H1 (cell line): ENCODE measurements around the gene TIAM2. TPM values are rescaled to one million over a fixed set of nuclear protein-coding genes. Genes with fewer than 3 reads are reported as not detected.

Experiments used
- CTCF ChIA-PET: fragments of 300-600 bp; sonication (Branson Sonifier 250); formaldehyde crosslinking; loops from one replicate; lab custom pipeline; 2021; ENCODE audit not compliant: partially characterized antibody; lab: Charles Lee
- POLR2A ChIA-PET: fragments of 300-600 bp; sonication (Branson Sonifier 250); formaldehyde crosslinking; loops from one replicate; lab custom pipeline; 2021; ENCODE audit warnings: inconsistent platforms; ENCODE audit not compliant: partially characterized antibody; lab: Charles Lee
- DNase-seq, 2 experiments: peaks; one replicate each; pipeline versions ENCODE4 v3.0.0 to v3.0.0-alpha.2; 2010 to 2022; ENCODE audit warnings: low spot score in 2 of 2, low read depth in 1 of 2, mixed read lengths in 1 of 2
- FAIRE-seq: peaks from 2 replicates; lab custom pipeline; 2011; peaks lifted over from hg19 to GRCh38; lab: Jason Lieb, UNC
- H2AFZ ChIP-seq: 2 replicates; pipeline ENCODE4 v1.8.1; 2012; ENCODE audit warnings: low read length, inconsistent platforms
- H2AK5ac ChIP-seq: 2 replicates; pipeline ENCODE4 v1.6.1; 2013; ENCODE audit warnings: low read depth, low read length
- H2BK120ac ChIP-seq: replicated peaks from 2 replicates; pipeline ENCODE3; 2013; ENCODE audit warnings: low read depth, low read length, inconsistent platforms
- H2BK12ac ChIP-seq: 2 replicates; pipeline ENCODE4 v1.6.1; 2013; ENCODE audit warnings: low read depth, low read length
- H2BK15ac ChIP-seq: 2 replicates; pipeline ENCODE4 v1.6.1; 2013; ENCODE audit warnings: low read length
- H2BK20ac ChIP-seq: 2 replicates; pipeline ENCODE4 v1.6.1; 2013; ENCODE audit warnings: low read length
- H2BK5ac ChIP-seq: 2 replicates; pipeline ENCODE4 v1.6.1; 2013; ENCODE audit warnings: low read depth, low read length
- H3K14ac ChIP-seq: 2 replicates; pipeline ENCODE4 v1.6.1; 2013; ENCODE audit warnings: inconsistent platforms; ENCODE audit not compliant: insufficient read length
- H3K18ac ChIP-seq: 2 replicates; pipeline ENCODE4 v1.6.1; 2013; ENCODE audit warnings: low read length; ENCODE audit errors: extremely low read depth
- H3K23ac ChIP-seq: 2 replicates; pipeline ENCODE4 v1.6.1; 2013; ENCODE audit warnings: inconsistent platforms; ENCODE audit not compliant: insufficient read length
- H3K23me2 ChIP-seq: 2 replicates; pipeline ENCODE4 v1.6.1; 2013; ENCODE audit warnings: low read depth, low read length
- H3K27ac ChIP-seq: 2 replicates; pipeline ENCODE4 v1.6.1; 2011; ENCODE audit warnings: low read depth, low read length, inconsistent platforms
- H3K27me3 ChIP-seq, 4 experiments: replicated peaks in 1 of 4; 1 replicate in 1 of 4; 2 replicates in 3 of 4; pipeline versions ENCODE4 v1.6.1 to v1.8.1; 2011 to 2013; ENCODE audit warnings: low read length in 3 of 4, mild to moderate bottlenecking in 3 of 4, inconsistent platforms in 2 of 4, mixed read lengths in 2 of 4, moderate library complexity in 1 of 4; ENCODE audit not compliant: control insufficient read depth in 3 of 4, insufficient read depth in 3 of 4; ENCODE audit errors: extremely low read depth in 1 of 4
- H3K36me3 ChIP-seq, 4 experiments: 2 replicates each; pipeline versions ENCODE4 v1.6.1 to v1.8.1; 2011 to 2013; ENCODE audit warnings: mild to moderate bottlenecking in 4 of 4, low read length in 3 of 4, moderate library complexity in 2 of 4, control low read depth in 1 of 4, inconsistent platforms in 1 of 4; ENCODE audit not compliant: insufficient read depth in 4 of 4, control insufficient read depth in 2 of 4
- H3K4ac ChIP-seq: replicated peaks from 2 replicates; pipeline ENCODE3; 2013; ENCODE audit warnings: low read length, low read depth, mixed read lengths, inconsistent platforms; ENCODE audit not compliant: insufficient read length
- H3K4me1 ChIP-seq, 4 experiments: replicated peaks in 1 of 4; 1 replicate in 1 of 4; 2 replicates in 3 of 4; pipeline versions ENCODE4 v1.6.1 to v1.8.1; 2011 to 2013; ENCODE audit warnings: low read length in 3 of 4, inconsistent platforms in 2 of 4, mixed read lengths in 1 of 4; ENCODE audit not compliant: insufficient read depth in 4 of 4, control insufficient read depth in 3 of 4
- H3K4me2 ChIP-seq, 2 experiments: 2 replicates each; pipeline versions ENCODE4 v1.6.1 to v1.8.1; 2011 to 2013; ENCODE audit warnings: low read depth in 2 of 2, low read length in 2 of 2, control low read depth in 1 of 2, inconsistent platforms in 1 of 2, mild to moderate bottlenecking in 1 of 2; ENCODE audit not compliant: insufficient read depth in 1 of 2
- H3K4me3 ChIP-seq, 4 experiments: fragments of 200-600, 300-600 bp in 1 of 4; sonication (generic), shearing (Covaris generic), sonication (Bioruptor Twin) in 1 of 4; 2 replicates each; pipeline versions ENCODE4 v1.5.1 to v1.8.1; 2011 to 2016; ENCODE audit warnings: low read length in 4 of 4, low read depth in 3 of 4, control low read depth in 2 of 4, inconsistent platforms in 2 of 4, mild to moderate bottlenecking in 2 of 4, mixed read lengths in 1 of 4, moderate library complexity in 1 of 4; ENCODE audit not compliant: insufficient read depth in 2 of 4; ENCODE audit errors: extremely low read depth in 1 of 4
- H3K56ac ChIP-seq: replicated peaks from 2 replicates; pipeline ENCODE3; 2013; ENCODE audit warnings: low read depth, mild to moderate bottlenecking, mixed read lengths, low read length, inconsistent platforms; ENCODE audit not compliant: insufficient read length
- H3K79me1 ChIP-seq: 2 replicates; pipeline ENCODE4 v1.6.1; 2013; ENCODE audit warnings: low read depth, low read length, control low read depth
- H3K79me2 ChIP-seq, 2 experiments: 2 replicates each; pipeline versions ENCODE4 v1.6.1 to v1.8.1; 2012 to 2013; ENCODE audit warnings: low read length in 2 of 2, mild to moderate bottlenecking in 2 of 2, inconsistent platforms in 1 of 2; ENCODE audit not compliant: insufficient read depth in 2 of 2, control insufficient read depth in 1 of 2
- H3K9ac ChIP-seq, 4 experiments: replicated peaks in 1 of 4; 1 replicate in 1 of 4; 2 replicates in 3 of 4; pipeline versions ENCODE4 v1.6.1 to v1.8.1; 2011 to 2013; ENCODE audit warnings: low read depth in 3 of 4, low read length in 3 of 4, control low read depth in 2 of 4, mild to moderate bottlenecking in 2 of 4, moderate library complexity in 2 of 4, inconsistent platforms in 1 of 4; ENCODE audit errors: extremely low read depth in 1 of 4
- H3K9me3 ChIP-seq, 2 experiments: 2 replicates each; pipeline versions ENCODE4 v1.6.1 to v1.8.1; 2012 to 2013; ENCODE audit warnings: mild to moderate bottlenecking in 2 of 2, moderate library complexity in 2 of 2, control low read depth in 1 of 2, inconsistent platforms in 1 of 2, low read depth in 1 of 2, low read length in 1 of 2, mixed read lengths in 1 of 2; ENCODE audit not compliant: insufficient read depth in 2 of 2
- H4K20me1 ChIP-seq, 2 experiments: replicated peaks in 1 of 2; 2 replicates each; pipeline versions ENCODE3 to v1.8.1; 2011 to 2013; ENCODE audit warnings: inconsistent platforms in 2 of 2, low read length in 2 of 2, mild to moderate bottlenecking in 1 of 2; ENCODE audit not compliant: insufficient read depth in 2 of 2, control insufficient read depth in 1 of 2
- H4K5ac ChIP-seq: 2 replicates; pipeline ENCODE4 v1.6.1; 2013; ENCODE audit warnings: low read length, low read depth, mixed read lengths, inconsistent platforms; ENCODE audit not compliant: insufficient read length
- H4K8ac ChIP-seq: 2 replicates; pipeline ENCODE4 v1.8.0; 2013; ENCODE audit warnings: mild to moderate bottlenecking, moderate library complexity, low read length, inconsistent platforms; ENCODE audit not compliant: insufficient read depth; ENCODE audit errors: extremely low read depth
- H4K91ac ChIP-seq: replicated peaks from 2 replicates; pipeline ENCODE3; 2013; ENCODE audit warnings: low read length, mixed read lengths, inconsistent platforms; ENCODE audit not compliant: insufficient read length
- BACH1 ChIP-seq: IDR thresholded peaks from 2 replicates; pipeline ENCODE4 v1.6.1; 2012; ENCODE audit warnings: low read length, improper control_type of control experiment
- CTCF ChIP-seq, 3 experiments: IDR thresholded peaks; 1 replicate in 2 of 3; 2 replicates in 1 of 3; pipeline versions ENCODE4 v1.5.1 to v1.6.1; 2011; ENCODE audit warnings: low read length in 3 of 3, mild to moderate bottlenecking in 3 of 3, inconsistent platforms in 2 of 3, low read depth in 1 of 3, moderate library complexity in 1 of 3; ENCODE audit not compliant: insufficient read depth in 1 of 3; ENCODE audit errors: control extremely low read depth in 1 of 3
- KDM5A ChIP-seq: fragments of 200-600 bp; IDR thresholded peaks from 2 replicates; pipeline ENCODE4 v1.7.1; 2012; ENCODE audit warnings: mild to moderate bottlenecking, low read length, inconsistent platforms, mixed read lengths
- MAX ChIP-seq: IDR thresholded peaks from 2 replicates; pipeline ENCODE4 v1.6.1; 2012; ENCODE audit warnings: inconsistent platforms
- PHF8 ChIP-seq: fragments of 200-600 bp; sonication (generic); conservative IDR thresholded peaks from 2 replicates; pipeline ENCODE4 v1.7.1; 2012; ENCODE audit warnings: low read depth, mild to moderate bottlenecking, inconsistent platforms, low read length, moderate library complexity
- RAD21 ChIP-seq, 2 experiments: IDR thresholded peaks in 1 of 2; conservative IDR thresholded peaks in 1 of 2; 2 replicates each; pipeline ENCODE4 v1.6.1; 2011; ENCODE audit warnings: low read depth in 2 of 2, low read length in 2 of 2, improper control_type of control experiment in 1 of 2, inconsistent platforms in 1 of 2, mild to moderate bottlenecking in 1 of 2, moderate library complexity in 1 of 2
- SUZ12 ChIP-seq: fragments of 200-600 bp; sonication (generic); IDR thresholded peaks from 2 replicates; pipeline ENCODE4 v1.6.1; 2012; ENCODE audit warnings: mild to moderate bottlenecking, inconsistent platforms, low read length, moderate library complexity, mixed read lengths
- TAF7 ChIP-seq: optimal IDR thresholded peaks from 2 replicates; pipeline ENCODE3; 2011; ENCODE audit warnings: low read depth, mild to moderate bottlenecking, inconsistent platforms, low read length, moderate library complexity, borderline replicate concordance
- TBP ChIP-seq: IDR thresholded peaks from 2 replicates; pipeline ENCODE4 v1.6.1; 2011; ENCODE audit warnings: low read depth, low read length, improper control_type of control experiment
- WGBS, 2 experiments: shearing (Covaris generic) in 1 of 2; methylation state at CpG; one replicate each; pipeline versions ENCODE4 v1.1.6 to v1.1.7; 2013 to 2015; ENCODE audit warnings: low lambda C conversion rate in 2 of 2, mixed read lengths in 2 of 2, inconsistent platforms in 1 of 2, low coverage in 1 of 2, missing lambda C conversion rate in 1 of 2; ENCODE audit not compliant: insufficient replicate concordance in 2 of 2, insufficient coverage in 1 of 2, insufficient read length in 1 of 2; ENCODE audit errors: extremely low coverage in 1 of 2, missing lambda C conversion rate in 1 of 2; 5-methylcytosine and 5-hydroxymethylcytosine counted together
- polyA plus RNA-seq, 7 experiments: library from polyadenylated mRNA; depleted of rRNA in 3 of 7; stranded (reverse) in 5 of 7; unstranded in 2 of 7; fragments of >200 nt in 5 of 7; fragments of 200-250 nt in 2 of 7; gene quantifications; 1 replicate in 5 of 7; 2 replicates in 1 of 7; 4 replicates in 1 of 7; pipeline versions ENCODE4 v1.2.1 to v1.2.3, GENCODE V29; 2011 to 2013; ENCODE audit warnings: missing spikeins in 2 of 7, mixed read lengths in 2 of 7
- total RNA-seq: library from RNA; stranded (reverse); fragmentation: NEBNext Ultra II Directional; extraction: Animal tissue kit (Norgen Biotek cat#: 25700); gene quantifications from 2 replicates; pipeline ENCODE4 v1.2.1, GENCODE V29; 2021

The TIAM2 gene
- total and polyA plus RNA-seq, 2 of the 8 experiments (the other 6 are each of a cell fraction or from before 2014, with no cell fraction given): 7.4 to 23.9 TPM

GRCh38 chr6:154956771-154957522 lies 38.2 kb upstream of the TIAM2 start:
- Histone ChIP-seq H4K5ac (no peak overlapping the region), H3K18ac (no peak overlapping the region), H3K79me1 (no peaks in the 10 kb centered on the region; the same call in 1 of the 2 replicates), H2AFZ (no peak overlapping the region), H4K20me1 (peaks cover 0 to 2% of the 10 kb centered on the region in 2 experiments), H2BK15ac (no peak overlapping the region), H3K27ac (no peak overlapping the region), H3K4me1 (no peaks in the 10 kb centered on the region), H3K9ac (no peak overlapping the region), H3K14ac (no peak overlapping the region), H3K36me3 (no peaks in the 10 kb centered on the region), H3K56ac (no peak overlapping the region), H2BK12ac (no peak overlapping the region), H2BK5ac (no peak overlapping the region), H3K4me3 (no peak overlapping the region), H3K23me2 (no peaks in the 10 kb centered on the region), H4K8ac (no peak overlapping the region), H3K27me3 (no peaks in the 10 kb centered on the region), H3K23ac (no peak overlapping the region), H3K79me2 (no peaks in the 10 kb centered on the region), H3K4me2 (no peak overlapping the region), H4K91ac (no peak overlapping the region), H3K9me3 (no peaks in the 10 kb centered on the region), H2AK5ac (no peak overlapping the region), H3K4ac (no peak overlapping the region), H2BK20ac (no peak overlapping the region), H2BK120ac (no peak overlapping the region)
- TF ChIP-seq TAF7: no peak
- TF ChIP-seq MAX: 0 out of 2 replicates have a peak, but pooled peaks have one; percentile 43
- TF ChIP-seq BACH1: no peak
- no peak for TF ChIP-seq SUZ12
- peak; percentile 28 to 31 (median 29) for TF ChIP-seq CTCF (IDR thresholded peaks at IDR 0.05; ENCODE audit: control extremely low read depth in 1 of 3, insufficient read depth in 1 of 3, low read depth in 1 of 3, low read length in 3 of 3)
- TF ChIP-seq TBP: no peak
- no peak for TF ChIP-seq PHF8
- peak; percentile 32 to 41; a peak in 3 of 4 replicates for TF ChIP-seq RAD21 (IDR thresholded peaks at IDR 0.05 in 1 of 2, conservative IDR thresholded peaks at IDR 0.05 in 1 of 2; ENCODE audit: low read depth in 2 of 2, low read length in 2 of 2)
- TF ChIP-seq KDM5A: no peak
- DNase-seq (no peak), FAIRE-seq (no peak)
- ChIA-PET CTCF (interaction anchor here (0.6 to 10.2 kb wide), 17 partner anchors 12 to 734 kb away, joined by 3 to 86 read pairs (median 4); no protein-coding TSS in a partner anchor), POLR2A (no interaction called here)
- WGBS, 2 experiments: 80% methylated on average over 11 of the region's 12 CpGs; no CpG with 5 or more reads in 1 of the 2 experiments
